GM19438 (cell line): Measurements from ENCODE around the gene EPOP.
"Not testable (repeated sequence)": the region's sequence is repeated elsewhere in the genome, so short reads cannot be mapped to it uniquely, and the experiment has no call there.

Source experiments
- ATAC-seq: cut with Tn5 transposase; IDR thresholded peaks from one replicate; pipeline ENCODE4 v1.9.1; 2021; ENCODE audit warnings: low read depth; ENCODE audit not compliant: unreplicated experiment

EPOP gene

GRCh38 chr17:38654411-38655398 lies 20.1 kb downstream of the EPOP start:
- ATAC-seq = no peak

- ATAC-seq = no peak
Measured at GRCh38 chr17:38653679-38654078, 21.1 kb downstream of the EPOP start.

GRCh38 chr17:38653230-38653629 lies 21.5 kb downstream of the EPOP start:
- no peak for ATAC-seq

- ATAC-seq = not testable (repeated sequence)
Measured at GRCh38 chr17:38650653-38651173, 24.0 kb downstream of the EPOP start.

- no peak for ATAC-seq
Measured at GRCh38 chr17:38637951-38638350, 36.8 kb downstream of the EPOP start.

GRCh38 chr17:38636054-38636453 lies 38.7 kb downstream of the EPOP start:
- no peak for ATAC-seq

- no peak for ATAC-seq
Measured at GRCh38 chr17:38632334-38632733, 42.4 kb downstream of the EPOP start.

GRCh38 chr17:38628441-38628840 lies 46.3 kb downstream of the EPOP start:
- no peak for ATAC-seq

GRCh38 chr17:38627957-38628356 lies 46.8 kb downstream of the EPOP start:
- no peak for ATAC-seq

GRCh38 chr17:38626606-38627226 lies 48.0 kb downstream of the EPOP start:
- not testable (repeated sequence) for ATAC-seq

GRCh38 chr17:38625482-38625881 lies 49.3 kb downstream of the EPOP start:
- no peak for ATAC-seq

- peak; percentile 68 for ATAC-seq
Measured at GRCh38 chr17:38624782-38625355, 49.9 kb downstream of the EPOP start.
